Measurements from ENCODE around the gene OSGIN1.

The OSGIN1 gene

DNA sequence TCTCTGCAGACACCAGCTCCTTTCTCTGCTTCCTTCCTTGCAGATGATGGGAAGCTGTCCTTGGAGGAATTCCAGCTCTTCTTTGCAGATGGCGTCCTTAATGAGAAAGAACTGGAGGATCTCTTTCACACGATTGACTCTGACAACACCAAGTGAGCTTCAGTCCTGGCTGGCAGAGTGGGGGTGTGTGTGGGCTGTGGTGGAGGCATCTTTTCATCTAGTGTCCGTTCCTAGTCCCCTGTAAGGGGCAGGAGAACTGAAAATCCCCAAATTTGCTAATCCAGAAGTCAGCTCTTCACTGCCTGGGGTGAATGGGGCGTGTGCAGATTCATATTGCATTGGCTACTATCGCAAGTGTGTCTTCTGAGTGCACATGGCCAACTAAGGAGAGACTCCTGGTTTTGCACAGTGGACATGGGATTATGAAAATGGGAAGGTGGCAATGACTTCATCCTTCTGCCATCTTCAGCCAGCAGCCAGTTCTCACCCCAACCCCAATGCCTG lies 25.4 kb downstream of the OSGIN1 start:
- Mint-ChIP-seq H3K36me3 (ENCODE audit: insufficient read depth) (no peaks in the 10 kb centered on the region), H3K4me3 (no peak overlapping the region), H3K4me1 (no peaks in the 10 kb centered on the region), H3K9me3 (peaks cover 6% of the 10 kb centered on the region), H3K27me3 (peaks cover 12% of the 10 kb centered on the region), H3K27ac (ENCODE audit: low read depth) (no peak overlapping the region)
- ATAC-seq (replicated peaks; ENCODE audit: extremely low read depth, poor library complexity, severe bottlenecking) (no peak), DNase-seq (ENCODE audit: low spot score in 2 of 2) (no peak)

DNA sequence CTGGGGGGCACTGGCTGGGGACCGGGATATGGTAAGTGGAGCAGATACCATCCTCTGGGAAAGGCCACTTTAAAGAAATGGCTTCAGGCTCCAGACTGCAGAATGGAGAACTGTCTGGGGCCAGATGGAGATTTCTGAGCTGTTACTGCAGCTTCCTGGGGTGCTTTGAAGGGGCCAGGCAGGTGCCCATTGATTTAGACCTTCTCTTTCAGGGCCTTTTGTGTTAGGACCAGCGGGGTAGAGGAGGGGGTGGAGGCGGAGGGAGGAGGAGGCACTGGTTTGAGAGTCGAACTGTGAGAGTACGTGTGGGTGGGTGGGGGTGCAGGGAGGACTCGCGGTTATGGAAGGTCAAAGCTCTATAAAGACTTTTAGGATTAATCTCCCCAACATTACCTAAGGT lies 26.4 kb downstream of the OSGIN1 start:
- peaks cover 6% of the 10 kb centered on the region for H3K9me3 Mint-ChIP-seq
- no peaks in the 10 kb centered on the region for H3K4me1 Mint-ChIP-seq
- H3K4me3 Mint-ChIP-seq = no peak overlapping the region
- peaks cover 2% of the 10 kb centered on the region for H3K27me3 Mint-ChIP-seq
- H3K27ac Mint-ChIP-seq (ENCODE audit: low read depth) = no peak overlapping the region
- H3K36me3 Mint-ChIP-seq (ENCODE audit: insufficient read depth) = no peaks in the 10 kb centered on the region
- DNase-seq (ENCODE audit: low spot score in 2 of 2) = no peak
- ATAC-seq (replicated peaks; ENCODE audit: extremely low read depth, poor library complexity, severe bottlenecking) = no peak

DNA sequence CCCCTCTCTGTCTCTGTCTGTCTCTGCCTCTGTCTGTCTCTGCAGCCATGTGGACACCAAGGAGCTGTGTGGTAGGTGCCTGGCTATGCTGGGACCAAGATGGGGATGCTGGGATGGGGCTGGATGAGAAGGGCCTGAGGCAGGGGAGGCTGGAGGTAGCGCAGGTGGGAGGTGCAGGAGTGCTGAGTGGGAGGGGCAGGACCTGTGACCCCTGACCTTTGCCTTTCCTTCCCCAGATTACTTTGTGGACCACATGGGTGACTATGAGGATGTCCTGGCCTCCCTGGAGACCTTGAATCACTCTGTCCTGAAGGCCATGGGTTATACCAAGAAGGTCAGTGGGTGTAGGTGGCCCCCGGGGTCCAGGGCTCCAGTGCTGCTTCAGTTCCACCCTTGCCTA lies 27.8 kb downstream of the OSGIN1 start:
- Mint-ChIP-seq H3K4me1 (no peaks in the 10 kb centered on the region), H3K36me3 (ENCODE audit: insufficient read depth) (no peaks in the 10 kb centered on the region), H3K4me3 (no peak overlapping the region), H3K9me3 (peaks cover 6% of the 10 kb centered on the region), H3K27ac (ENCODE audit: low read depth) (no peak overlapping the region), H3K27me3 (no peaks in the 10 kb centered on the region)
- DNase-seq (ENCODE audit: low spot score in 2 of 2) (no peak), ATAC-seq (replicated peaks; ENCODE audit: extremely low read depth, poor library complexity, severe bottlenecking) (no peak)

DNA sequence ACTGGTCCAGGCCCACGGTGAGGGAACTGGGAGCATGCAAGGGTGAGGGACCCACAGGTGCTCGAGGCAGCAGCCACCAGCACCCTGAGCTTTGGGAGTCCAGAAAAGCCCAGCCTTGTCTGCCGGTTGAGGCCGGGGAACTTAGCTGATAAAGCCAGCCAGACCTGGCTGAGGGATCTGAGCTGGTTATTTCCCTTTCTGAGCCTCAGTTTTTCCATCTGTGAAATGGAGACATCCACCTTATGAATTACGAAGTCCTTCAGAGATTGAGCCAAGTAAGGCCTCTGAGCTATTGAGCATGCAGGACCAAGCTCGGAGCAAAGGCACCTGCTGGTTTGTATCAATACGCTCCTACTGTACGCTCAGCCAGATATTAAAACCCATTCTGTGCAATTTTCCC lies 28.8 kb downstream of the OSGIN1 start:
- DNase-seq (ENCODE audit: low spot score in 2 of 2) = no peak
- no peaks in the 10 kb centered on the region for H3K4me1 Mint-ChIP-seq
- H3K9me3 Mint-ChIP-seq = peaks cover 6% of the 10 kb centered on the region
- H3K4me3 Mint-ChIP-seq = no peak overlapping the region
- H3K27ac Mint-ChIP-seq (ENCODE audit: low read depth) = no peak overlapping the region
- H3K27me3 Mint-ChIP-seq = peaks cover 10% of the 10 kb centered on the region
- H3K36me3 Mint-ChIP-seq (ENCODE audit: insufficient read depth) = no peaks in the 10 kb centered on the region
- no peak for ATAC-seq (replicated peaks; ENCODE audit: extremely low read depth, poor library complexity, severe bottlenecking)

DNA sequence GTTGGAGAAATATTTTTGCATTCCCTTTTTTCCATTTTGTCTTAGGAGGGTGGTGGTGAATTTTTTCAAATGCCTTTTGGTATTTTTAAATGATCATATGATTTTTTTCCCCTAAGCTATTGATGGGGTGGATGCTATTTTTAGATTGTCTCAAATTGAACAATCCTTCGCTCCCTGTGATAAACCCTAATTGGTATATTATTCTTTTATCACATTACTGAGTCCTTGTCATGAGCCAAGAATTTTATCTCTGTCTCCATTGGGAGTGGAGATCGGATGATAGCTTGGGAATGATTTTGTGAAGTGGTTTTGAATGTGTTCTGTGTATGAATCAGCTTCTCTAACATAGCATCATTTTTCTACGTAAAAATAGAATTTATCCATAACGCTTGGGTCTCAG lies 30.5 kb downstream of the OSGIN1 start:
- ATAC-seq (replicated peaks; ENCODE audit: extremely low read depth, poor library complexity, severe bottlenecking) (no peak), DNase-seq (ENCODE audit: low spot score in 2 of 2) (no peak)
- peaks cover 6% of the 10 kb centered on the region for H3K9me3 Mint-ChIP-seq
- H3K27me3 Mint-ChIP-seq = peaks cover 12% of the 10 kb centered on the region
- H3K4me1 Mint-ChIP-seq = no peaks in the 10 kb centered on the region
- no peak overlapping the region for H3K4me3 Mint-ChIP-seq
- no peak overlapping the region for H3K27ac Mint-ChIP-seq (ENCODE audit: low read depth)
- H3K36me3 Mint-ChIP-seq (ENCODE audit: insufficient read depth) = no peaks in the 10 kb centered on the region

DNA sequence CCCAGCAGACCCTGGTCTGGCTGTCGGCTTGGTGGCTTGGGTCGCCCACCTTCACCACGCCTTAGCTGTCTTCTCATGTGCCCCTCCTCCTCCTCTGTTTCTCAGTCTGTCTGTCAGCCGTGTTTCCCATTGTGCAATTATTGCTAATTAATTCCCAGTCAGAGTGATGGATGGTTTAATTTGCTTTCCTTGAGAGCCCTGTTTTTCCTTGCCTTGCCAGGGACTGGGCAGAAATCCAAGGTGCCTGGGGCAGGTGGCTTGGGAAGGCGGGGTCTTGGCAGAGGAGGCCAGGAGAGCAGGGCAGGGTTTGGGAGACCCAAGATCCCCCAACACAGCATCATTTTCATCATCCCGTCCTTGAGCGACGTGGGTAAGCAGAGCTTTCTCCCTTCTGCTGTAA lies 36.3 kb downstream of the OSGIN1 start:
- Mint-ChIP-seq H3K9me3 (no peaks in the 10 kb centered on the region), H3K27me3 (peaks cover 69% of the 10 kb centered on the region), H3K36me3 (ENCODE audit: insufficient read depth) (no peaks in the 10 kb centered on the region), H3K27ac (ENCODE audit: low read depth) (no peak overlapping the region), H3K4me3 (no peak overlapping the region), H3K4me1 (no peaks in the 10 kb centered on the region)
- no peak for ATAC-seq (replicated peaks; ENCODE audit: extremely low read depth, poor library complexity, severe bottlenecking)
- DNase-seq (ENCODE audit: low spot score in 2 of 2) = no peak

DNA sequence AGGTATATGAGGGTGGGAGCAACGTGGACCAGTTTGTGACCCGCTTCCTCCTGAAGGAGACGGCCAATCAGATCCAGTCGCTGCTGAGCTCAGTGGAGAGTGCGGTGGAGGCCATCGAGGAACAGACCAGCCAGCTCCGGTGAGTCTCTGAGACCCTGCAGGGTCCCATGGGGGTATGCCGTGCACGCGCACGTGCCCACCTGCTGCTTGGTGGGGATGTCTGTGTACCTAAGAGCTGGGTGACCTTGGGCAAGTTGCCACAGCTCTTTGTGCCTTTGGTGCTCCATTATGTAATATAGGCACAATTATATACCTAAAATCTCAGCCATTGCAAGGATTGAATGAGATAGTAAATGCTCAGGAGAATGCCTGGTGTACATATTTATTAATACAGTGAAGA lies 37.5 kb downstream of the OSGIN1 start:
- Mint-ChIP-seq H3K9me3 (no peaks in the 10 kb centered on the region), H3K27me3 (peaks cover 77% of the 10 kb centered on the region), H3K36me3 (ENCODE audit: insufficient read depth) (no peaks in the 10 kb centered on the region), H3K4me1 (no peaks in the 10 kb centered on the region), H3K4me3 (no peak overlapping the region), H3K27ac (ENCODE audit: low read depth) (no peak overlapping the region)
- DNase-seq (ENCODE audit: low spot score in 2 of 2) (no peak), ATAC-seq (replicated peaks; ENCODE audit: extremely low read depth, poor library complexity, severe bottlenecking) (no peak)

- peaks cover 81% of the 10 kb centered on the region for H3K27me3 Mint-ChIP-seq
- no peak overlapping the region for H3K27ac Mint-ChIP-seq (ENCODE audit: low read depth)
- no peak for DNase-seq (ENCODE audit: low spot score in 2 of 2)
These were observed 39.6 kb downstream of the OSGIN1 start for GRCh38 chr16:83992624-83993023.

DNA sequence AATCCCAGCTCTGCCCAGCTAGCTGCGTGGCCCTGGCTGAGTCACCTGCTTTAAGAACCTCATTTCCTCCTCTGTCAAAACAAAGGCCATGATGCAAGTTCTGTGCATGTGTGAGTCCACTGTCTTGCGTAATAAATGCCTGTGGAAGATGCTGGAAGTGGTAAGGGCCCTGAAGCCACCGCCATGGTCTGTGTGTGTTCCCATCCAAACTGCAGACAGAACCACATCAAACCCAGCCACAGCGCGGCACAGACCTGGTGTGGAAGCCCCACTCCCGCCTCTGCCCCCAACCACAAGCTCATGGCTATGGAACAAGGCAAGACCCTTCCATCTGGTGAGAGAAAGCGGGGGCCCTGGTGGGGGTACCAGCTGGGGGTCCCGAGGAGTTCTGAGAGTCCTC lies 41.0 kb downstream of the OSGIN1 start:
- no peak for DNase-seq (ENCODE audit: low spot score in 2 of 2)
- no peaks in the 10 kb centered on the region for H3K4me1 Mint-ChIP-seq
- H3K9me3 Mint-ChIP-seq = no peaks in the 10 kb centered on the region
- no peak for ATAC-seq (replicated peaks; ENCODE audit: extremely low read depth, poor library complexity, severe bottlenecking)
- peaks cover 90% of the 10 kb centered on the region for H3K27me3 Mint-ChIP-seq
- no peak overlapping the region for H3K4me3 Mint-ChIP-seq
- no peaks in the 10 kb centered on the region for H3K36me3 Mint-ChIP-seq (ENCODE audit: insufficient read depth)
- H3K27ac Mint-ChIP-seq (ENCODE audit: low read depth) = no peak overlapping the region

More at GRCh38 chr16:83992624-83993023, 39.6 kb downstream of the OSGIN1 start:
- Mint-ChIP-seq H3K36me3 (ENCODE audit: insufficient read depth) (no peaks in the 10 kb centered on the region), H3K4me3 (no peak overlapping the region), H3K4me1 (no peaks in the 10 kb centered on the region), H3K9me3 (no peaks in the 10 kb centered on the region)
- ATAC-seq (replicated peaks; ENCODE audit: extremely low read depth, poor library complexity, severe bottlenecking) = no peak

DNA sequence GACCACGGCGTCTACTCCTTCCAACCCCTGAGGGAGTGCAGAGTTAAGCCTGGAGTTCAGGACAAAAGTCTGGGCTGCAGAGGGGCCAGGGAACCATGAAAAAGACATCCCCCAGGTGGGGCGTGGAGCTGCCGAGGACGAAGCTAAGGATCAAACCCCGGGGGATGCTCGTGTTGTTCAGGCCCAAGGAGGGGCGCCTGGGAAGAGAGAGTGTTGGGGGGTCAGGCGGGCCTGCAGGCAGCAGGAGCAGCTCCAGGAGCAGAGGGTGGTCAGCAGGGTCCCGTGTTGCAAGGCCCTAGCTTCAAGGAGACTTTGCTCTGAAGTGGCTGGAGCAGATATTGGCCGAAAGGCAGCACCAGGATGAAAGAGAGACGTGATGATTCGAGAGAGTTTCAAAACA lies 41.7 kb downstream of the OSGIN1 start:
- Mint-ChIP-seq H3K27me3 (peaks cover 90% of the 10 kb centered on the region), H3K36me3 (ENCODE audit: insufficient read depth) (no peaks in the 10 kb centered on the region), H3K27ac (ENCODE audit: low read depth) (no peak overlapping the region), H3K4me3 (no peak overlapping the region), H3K4me1 (no peaks in the 10 kb centered on the region), H3K9me3 (no peaks in the 10 kb centered on the region)
- no peak for ATAC-seq (replicated peaks; ENCODE audit: extremely low read depth, poor library complexity, severe bottlenecking)
- DNase-seq (ENCODE audit: low spot score in 2 of 2) = no peak

GRCh38 chr16:83995754-83996153 lies 42.7 kb downstream of the OSGIN1 start:
- Mint-ChIP-seq H3K4me1 (no peaks in the 10 kb centered on the region), H3K9me3 (no peaks in the 10 kb centered on the region), H3K27ac (ENCODE audit: low read depth) (no peak overlapping the region), H3K36me3 (ENCODE audit: insufficient read depth) (no peaks in the 10 kb centered on the region), H3K27me3 (peaks cover 90% of the 10 kb centered on the region), H3K4me3 (no peak overlapping the region)
- DNase-seq (ENCODE audit: low spot score in 2 of 2) (no peak), ATAC-seq (replicated peaks; ENCODE audit: extremely low read depth, poor library complexity, severe bottlenecking) (no peak)

GRCh38 chr16:83996481-83997252 lies 43.6 kb downstream of the OSGIN1 start:
- Mint-ChIP-seq H3K4me1 (no peaks in the 10 kb centered on the region), H3K9me3 (no peaks in the 10 kb centered on the region), H3K4me3 (no peak overlapping the region), H3K27ac (ENCODE audit: low read depth) (no peak overlapping the region), H3K27me3 (peaks cover 84% of the 10 kb centered on the region), H3K36me3 (ENCODE audit: insufficient read depth) (no peaks in the 10 kb centered on the region)
- ATAC-seq (replicated peaks; ENCODE audit: extremely low read depth, poor library complexity, severe bottlenecking) (no peak), DNase-seq (ENCODE audit: low spot score in 2 of 2) (no peak)

DNA sequence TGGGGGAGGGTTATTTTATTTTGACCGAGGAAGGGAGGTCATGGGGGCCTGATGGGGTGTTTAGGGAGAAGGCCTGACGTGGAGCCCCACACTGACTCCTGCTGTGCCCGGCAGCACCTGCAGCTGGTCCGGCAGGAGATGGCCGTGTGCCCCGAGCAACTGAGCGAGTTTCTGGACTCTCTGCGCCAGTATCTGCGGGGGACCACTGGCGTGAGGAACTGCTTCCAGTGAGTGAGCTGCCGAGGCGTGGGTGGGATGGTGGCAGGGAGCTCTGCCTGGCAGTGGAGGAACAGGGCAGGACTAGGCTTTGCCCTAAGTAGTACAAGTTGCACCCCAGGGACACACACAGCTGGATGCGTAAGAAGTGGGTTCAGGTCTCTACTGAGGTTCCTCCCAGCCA lies 45.1 kb downstream of the OSGIN1 start:
- Mint-ChIP-seq H3K9me3 (no peaks in the 10 kb centered on the region), H3K4me1 (no peaks in the 10 kb centered on the region), H3K36me3 (ENCODE audit: insufficient read depth) (no peaks in the 10 kb centered on the region), H3K27me3 (peaks cover 84% of the 10 kb centered on the region), H3K27ac (ENCODE audit: low read depth) (no peak overlapping the region), H3K4me3 (no peak overlapping the region)
- ATAC-seq (replicated peaks; ENCODE audit: extremely low read depth, poor library complexity, severe bottlenecking) (no peak), DNase-seq (ENCODE audit: low spot score in 2 of 2) (no peak)

Data from central memory CD8-positive, alpha-beta T cell (primary cell).